ENCODE data around the gene SLC9A5.

Gene SLC9A5

GRCh38 chr16:67317853-67318252 lies 69.1 kb downstream of the SLC9A5 start:
- DNase-seq: no peak
